Measurements from ENCODE around the gene SBSN.

Gene SBSN

DNA sequence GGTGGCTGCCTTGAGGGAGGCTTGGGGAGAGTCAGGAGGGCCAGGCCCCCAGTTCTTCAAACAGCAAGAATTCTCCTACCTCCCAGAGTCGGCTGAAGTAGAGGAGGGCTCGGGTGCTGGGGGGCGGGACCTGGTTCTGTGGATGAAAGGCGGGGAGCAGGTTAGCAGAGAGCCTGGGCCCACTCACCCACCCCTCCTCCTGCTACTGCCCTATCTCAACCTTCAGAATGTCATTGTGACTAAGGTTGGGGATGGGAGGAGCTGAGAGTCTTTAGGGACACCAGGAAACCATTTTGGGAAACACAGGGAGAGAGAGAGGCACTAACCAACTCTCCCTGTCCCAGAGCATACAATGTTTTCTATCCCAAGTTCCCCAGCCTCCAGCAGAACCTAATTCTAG is 25.4 kb downstream of the SBSN start:
- no peaks in the 10 kb centered on the region for H3K27me3 ChIP-seq (ENCODE audit: insufficient read depth, poor library complexity, severe bottlenecking)
- no peak overlapping the region for H3K27ac ChIP-seq (ENCODE audit: poor library complexity, severe bottlenecking)
- H3K36me3 ChIP-seq (ENCODE audit: low read depth): peaks cover 89% of the 10 kb centered on the region
- H3K4me3 ChIP-seq (ENCODE audit: severe bottlenecking): no peak overlapping the region
- ATAC-seq (ENCODE audit: low read depth) (no peak; the same call in 2 of the 3 replicates), DNase-seq (ENCODE audit: low spot score) (no peak)
- no peaks in the 10 kb centered on the region for H3K4me1 ChIP-seq (ENCODE audit: insufficient read depth, poor library complexity, severe bottlenecking)
- TF ChIP-seq, protein P1, sequence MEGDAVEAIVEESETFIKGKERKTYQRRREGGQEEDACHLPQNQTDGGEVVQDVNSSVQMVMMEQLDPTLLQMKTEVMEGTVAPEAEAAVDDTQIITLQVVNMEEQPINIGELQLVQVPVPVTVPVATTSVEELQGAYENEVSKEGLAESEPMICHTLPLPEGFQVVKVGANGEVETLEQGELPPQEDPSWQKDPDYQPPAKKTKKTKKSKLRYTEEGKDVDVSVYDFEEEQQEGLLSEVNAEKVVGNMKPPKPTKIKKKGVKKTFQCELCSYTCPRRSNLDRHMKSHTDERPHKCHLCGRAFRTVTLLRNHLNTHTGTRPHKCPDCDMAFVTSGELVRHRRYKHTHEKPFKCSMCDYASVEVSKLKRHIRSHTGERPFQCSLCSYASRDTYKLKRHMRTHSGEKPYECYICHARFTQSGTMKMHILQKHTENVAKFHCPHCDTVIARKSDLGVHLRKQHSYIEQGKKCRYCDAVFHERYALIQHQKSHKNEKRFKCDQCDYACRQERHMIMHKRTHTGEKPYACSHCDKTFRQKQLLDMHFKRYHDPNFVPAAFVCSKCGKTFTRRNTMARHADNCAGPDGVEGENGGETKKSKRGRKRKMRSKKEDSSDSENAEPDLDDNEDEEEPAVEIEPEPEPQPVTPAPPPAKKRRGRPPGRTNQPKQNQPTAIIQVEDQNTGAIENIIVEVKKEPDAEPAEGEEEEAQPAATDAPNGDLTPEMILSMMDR (IDR thresholded peaks at IDR 0.05; ENCODE audit: poor library complexity, severe bottlenecking): no peak
- H3K9me3 ChIP-seq (ENCODE audit: severe bottlenecking): no peaks in the 10 kb centered on the region

DNA sequence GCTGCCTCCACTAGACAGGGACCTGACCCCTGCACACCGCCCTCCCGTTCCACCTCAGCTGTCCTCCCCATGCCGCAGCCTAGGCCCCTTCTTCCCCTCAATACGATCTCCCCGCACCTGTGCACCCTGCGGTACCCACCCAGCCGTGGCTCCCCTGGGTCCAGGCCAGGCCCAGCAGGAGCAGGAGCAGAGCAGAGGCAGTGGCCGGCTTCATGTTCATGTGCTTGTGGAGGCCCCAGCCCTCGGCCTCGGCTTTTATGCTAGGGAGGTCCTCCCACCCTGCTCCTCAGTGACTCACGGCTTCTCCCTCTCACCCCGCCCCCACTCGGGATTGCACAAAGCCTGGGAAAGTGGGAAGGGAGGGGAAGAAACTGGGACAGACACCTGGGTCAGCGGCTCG is 26.4 kb downstream of the SBSN start:
- ATAC-seq (ENCODE audit: low read depth) (peak; percentile 56), DNase-seq (ENCODE audit: low spot score) (no peak)
- no peak overlapping the region for H3K27ac ChIP-seq (ENCODE audit: poor library complexity, severe bottlenecking)
- H3K4me3 ChIP-seq (ENCODE audit: severe bottlenecking): no peak overlapping the region
- H3K9me3 ChIP-seq (ENCODE audit: severe bottlenecking): no peaks in the 10 kb centered on the region
- TF ChIP-seq, protein P1 (IDR thresholded peaks at IDR 0.05; ENCODE audit: poor library complexity, severe bottlenecking): no peak
- no peaks in the 10 kb centered on the region for H3K27me3 ChIP-seq (ENCODE audit: insufficient read depth, poor library complexity, severe bottlenecking)
- no peaks in the 10 kb centered on the region for H3K4me1 ChIP-seq (ENCODE audit: insufficient read depth, poor library complexity, severe bottlenecking)
- peaks cover 78% of the 10 kb centered on the region for H3K36me3 ChIP-seq (ENCODE audit: low read depth)

DNA sequence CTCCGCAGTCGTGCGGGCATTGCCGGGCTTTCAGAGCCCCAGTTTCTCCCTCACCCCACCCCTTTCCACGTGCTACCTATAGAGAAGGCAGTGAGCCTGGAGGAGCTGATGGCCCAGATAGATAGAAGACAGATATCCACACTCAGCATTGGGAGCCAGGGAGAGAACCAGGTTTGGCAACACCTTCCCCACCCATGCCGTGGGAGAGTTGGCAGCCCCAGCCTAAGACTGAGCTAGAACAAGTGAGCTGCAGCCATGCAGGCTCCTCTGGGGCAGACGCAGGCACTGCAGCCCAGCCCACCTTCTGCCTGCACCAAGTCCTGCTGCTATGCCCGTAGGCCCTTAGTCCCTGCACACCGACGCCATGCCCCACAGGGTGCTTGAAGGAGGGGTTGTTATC is 27.5 kb downstream of the SBSN start:
- Histone ChIP-seq H3K9me3 (ENCODE audit: severe bottlenecking) (no peaks in the 10 kb centered on the region), H3K36me3 (ENCODE audit: low read depth) (peaks cover 67% of the 10 kb centered on the region), H3K4me3 (ENCODE audit: severe bottlenecking) (no peak overlapping the region), H3K4me1 (ENCODE audit: insufficient read depth, poor library complexity, severe bottlenecking) (no peaks in the 10 kb centered on the region), H3K27me3 (ENCODE audit: insufficient read depth, poor library complexity, severe bottlenecking) (no peaks in the 10 kb centered on the region), H3K27ac (ENCODE audit: poor library complexity, severe bottlenecking) (no peak overlapping the region)
- TF ChIP-seq, protein P1 (IDR thresholded peaks at IDR 0.05; ENCODE audit: poor library complexity, severe bottlenecking): no peak
- no peak for ATAC-seq (ENCODE audit: low read depth)
- no peak for DNase-seq (ENCODE audit: low spot score)

DNA sequence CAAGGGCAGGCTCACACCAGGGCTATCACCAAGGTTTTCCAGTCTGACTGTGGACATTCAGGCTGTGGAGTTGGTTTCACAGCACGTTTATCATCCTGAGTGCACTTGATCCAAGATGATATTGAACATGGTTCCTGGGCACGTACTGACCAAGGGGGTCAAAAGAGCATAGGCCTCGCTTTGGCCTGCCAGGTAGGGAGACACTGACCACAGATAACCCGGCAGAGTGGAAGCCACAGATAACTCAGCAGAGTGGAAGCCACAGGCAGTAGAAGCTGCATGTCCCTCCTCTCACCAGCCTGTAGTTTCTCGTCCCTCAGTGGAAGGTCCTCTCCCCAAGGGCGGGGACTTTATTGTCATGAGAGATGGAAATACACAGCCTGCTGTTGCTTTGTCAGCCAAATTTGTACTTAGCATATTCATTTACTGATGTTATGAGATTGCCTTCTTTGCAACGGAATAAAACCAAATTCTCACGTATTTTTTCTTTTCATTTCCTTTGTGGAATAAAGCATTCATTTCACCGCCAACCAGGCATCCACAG is 29.1 kb downstream of the SBSN start:
- Histone ChIP-seq H3K4me3 (ENCODE audit: severe bottlenecking) (no peak overlapping the region), H3K27me3 (ENCODE audit: insufficient read depth, poor library complexity, severe bottlenecking) (no peaks in the 10 kb centered on the region), H3K4me1 (ENCODE audit: insufficient read depth, poor library complexity, severe bottlenecking) (no peaks in the 10 kb centered on the region), H3K9me3 (ENCODE audit: severe bottlenecking) (no peaks in the 10 kb centered on the region), H3K27ac (ENCODE audit: poor library complexity, severe bottlenecking) (no peak overlapping the region), H3K36me3 (ENCODE audit: low read depth) (peaks cover 52% of the 10 kb centered on the region)
- DNase-seq (ENCODE audit: low spot score) (no peak), ATAC-seq (ENCODE audit: low read depth) (no peak)
- TF ChIP-seq, protein P1 (IDR thresholded peaks at IDR 0.05; ENCODE audit: poor library complexity, severe bottlenecking): no peak

DNA sequence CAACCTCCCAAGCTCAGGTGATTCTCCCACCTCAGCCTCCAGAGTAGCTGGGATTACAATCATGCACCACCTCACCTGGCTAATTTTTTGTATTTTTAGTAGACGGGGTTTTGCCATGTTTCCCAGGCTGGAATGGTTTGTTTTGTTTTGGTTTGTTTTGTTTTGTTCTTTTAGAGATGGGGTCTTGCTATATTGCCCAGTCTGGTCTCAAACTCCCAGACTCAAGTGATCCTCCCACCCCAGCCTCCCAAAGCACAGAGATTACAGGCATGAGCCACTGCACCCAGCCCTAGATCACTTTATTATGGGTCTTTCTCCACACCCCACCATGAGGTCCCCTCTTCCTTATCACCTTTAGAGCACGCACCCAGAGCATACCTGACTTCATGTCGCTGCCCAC is 29.9 kb downstream of the SBSN start:
- Histone ChIP-seq H3K4me3 (ENCODE audit: severe bottlenecking) (no peak overlapping the region), H3K27ac (ENCODE audit: poor library complexity, severe bottlenecking) (no peak overlapping the region), H3K4me1 (ENCODE audit: insufficient read depth, poor library complexity, severe bottlenecking) (no peaks in the 10 kb centered on the region), H3K9me3 (ENCODE audit: severe bottlenecking) (no peaks in the 10 kb centered on the region), H3K27me3 (ENCODE audit: insufficient read depth, poor library complexity, severe bottlenecking) (peaks cover 2% of the 10 kb centered on the region), H3K36me3 (ENCODE audit: low read depth) (peaks cover 45% of the 10 kb centered on the region)
- ATAC-seq (ENCODE audit: low read depth) (no peak), DNase-seq (ENCODE audit: low spot score) (no peak)
- TF ChIP-seq, protein P1 (IDR thresholded peaks at IDR 0.05; ENCODE audit: poor library complexity, severe bottlenecking): no peak
